ENCODE measurements around the gene ARL6. TPM values are rescaled to one million over a fixed set of nuclear protein-coding genes. Genes with fewer than 3 reads are reported as not detected.
A peak's percentile ranks its signal among the peaks of the same experiment; 100 is the strongest.

Gene ARL6, protein sequence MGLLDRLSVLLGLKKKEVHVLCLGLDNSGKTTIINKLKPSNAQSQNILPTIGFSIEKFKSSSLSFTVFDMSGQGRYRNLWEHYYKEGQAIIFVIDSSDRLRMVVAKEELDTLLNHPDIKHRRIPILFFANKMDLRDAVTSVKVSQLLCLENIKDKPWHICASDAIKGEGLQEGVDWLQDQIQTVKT
- 11.8 and 13.6 TPM in 2 replicates for total RNA-seq (2014; rRNA removed; shearing (Covaris generic))
- 11.0 and 12.3 TPM in 2 replicates for polyA plus RNA-seq (2014; cell fraction: nucleus; rRNA removed)

- peak; percentile 62 for DNase-seq (ENCODE audit: extremely low read depth, low read depth)
Observed at GRCh38 chr3:97764407-97765238, at the start of gene ARL6. Gene ARL6, plus strand, starts transcription at chr3:97764758. Its CDS starts 3,350 bp downstream, at chr3:97768108.

DNA sequence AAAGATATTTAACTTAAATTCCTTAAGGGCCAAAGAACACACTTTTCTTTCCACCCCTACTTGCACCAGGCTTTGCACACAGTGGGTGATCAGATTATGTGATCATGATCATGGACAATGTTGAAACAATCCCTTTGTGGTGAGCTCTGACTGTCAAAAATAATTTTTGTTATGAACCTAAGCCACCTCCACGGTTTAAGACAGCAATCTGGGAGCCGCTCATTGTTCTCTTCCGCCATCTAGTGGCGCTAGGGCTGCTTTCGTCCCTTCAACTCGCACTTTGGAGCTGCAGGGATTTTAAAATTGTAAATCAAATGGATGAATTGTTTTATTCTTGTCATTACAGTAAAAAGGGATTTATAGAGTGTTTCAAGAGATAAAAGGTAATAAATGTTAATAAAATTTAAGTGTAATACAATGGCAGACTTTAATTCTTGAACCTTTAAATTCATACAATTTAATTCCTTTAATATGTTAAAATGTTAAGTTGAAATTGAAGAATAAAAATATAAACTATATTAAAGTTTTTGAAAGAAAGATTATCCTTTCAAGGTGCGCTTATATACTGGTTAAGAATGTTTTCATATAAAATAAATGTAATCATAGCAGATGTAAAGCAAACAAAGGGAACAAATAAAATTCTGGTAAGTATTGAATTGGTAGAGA, 45.3 kb upstream of the ARL6 start:
- peak; percentile 56 for DNase-seq (ENCODE audit: extremely low read depth, low read depth)

DNA sequence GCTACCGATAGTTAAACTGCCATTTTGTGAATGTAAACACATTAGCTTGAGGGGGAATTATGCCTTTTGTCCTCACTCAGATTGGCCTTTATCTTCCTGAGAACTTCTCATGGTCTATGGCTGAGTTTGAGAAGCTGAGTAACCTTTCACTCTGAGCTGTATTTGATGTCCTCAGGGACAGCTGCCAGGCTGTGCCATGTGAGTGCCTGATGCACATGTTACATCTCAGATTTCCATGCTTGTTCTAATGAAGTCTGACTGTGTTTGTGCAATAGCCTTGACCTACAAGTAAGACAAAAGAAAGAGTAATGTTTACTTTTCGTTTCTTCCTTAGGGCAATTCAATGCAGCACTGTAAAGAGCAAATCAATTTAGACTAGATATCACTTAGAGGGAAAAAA, 44.1 kb upstream of the ARL6 start:
- no peak for DNase-seq (ENCODE audit: extremely low read depth, low read depth)

DNA sequence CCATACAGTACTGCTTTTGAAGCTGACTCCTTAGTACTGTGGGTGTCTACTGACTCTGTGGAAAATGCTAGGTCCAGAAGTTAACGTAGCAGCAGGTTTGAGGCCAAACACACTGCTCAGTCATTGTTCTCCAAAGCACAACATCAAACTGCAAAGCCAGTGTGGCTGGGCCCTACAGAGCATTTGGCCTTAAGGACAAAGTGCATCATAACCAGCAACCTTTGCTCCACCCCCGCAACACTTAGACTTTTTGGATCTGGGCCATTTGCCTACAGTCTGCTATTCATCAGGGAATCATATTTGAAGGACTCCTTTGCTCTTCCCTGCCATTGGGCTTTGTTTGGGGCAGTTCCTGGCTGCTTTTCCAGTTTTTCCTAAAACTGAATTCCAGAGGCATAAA, 43.1 kb upstream of the ARL6 start:
- no peak for DNase-seq (ENCODE audit: extremely low read depth, low read depth)

- no peak for DNase-seq (ENCODE audit: extremely low read depth, low read depth)
Observed at GRCh38 chr3:97736928-97737327, 27.6 kb upstream of the ARL6 start.

- DNase-seq (ENCODE audit: extremely low read depth, low read depth): no peak
Observed at GRCh38 chr3:97738761-97739160, 25.8 kb upstream of the ARL6 start.

DNA sequence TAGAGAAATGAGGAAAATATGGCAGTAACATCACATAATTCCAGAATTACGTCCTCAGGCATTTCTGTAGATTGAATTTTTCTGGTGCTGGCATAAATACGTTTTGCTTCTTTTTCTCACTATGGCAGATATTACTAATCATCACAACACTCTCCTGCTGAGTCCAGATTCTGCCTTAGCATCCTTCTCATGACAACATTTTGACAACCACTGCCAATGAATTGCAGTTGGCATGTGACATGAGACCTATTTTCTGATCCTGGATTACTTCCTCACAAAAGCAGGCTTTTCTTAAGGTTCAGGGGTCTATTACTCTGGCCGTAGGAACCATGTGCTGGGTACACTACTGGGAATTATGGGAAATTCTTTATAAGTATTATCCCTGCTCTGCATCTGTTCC, 22.5 kb upstream of the ARL6 start:
- no peak for DNase-seq (ENCODE audit: extremely low read depth, low read depth)

GRCh38 chr3:97744289-97744688, 20.3 kb upstream of the ARL6 start:
- DNase-seq (ENCODE audit: extremely low read depth, low read depth): no peak

DNA sequence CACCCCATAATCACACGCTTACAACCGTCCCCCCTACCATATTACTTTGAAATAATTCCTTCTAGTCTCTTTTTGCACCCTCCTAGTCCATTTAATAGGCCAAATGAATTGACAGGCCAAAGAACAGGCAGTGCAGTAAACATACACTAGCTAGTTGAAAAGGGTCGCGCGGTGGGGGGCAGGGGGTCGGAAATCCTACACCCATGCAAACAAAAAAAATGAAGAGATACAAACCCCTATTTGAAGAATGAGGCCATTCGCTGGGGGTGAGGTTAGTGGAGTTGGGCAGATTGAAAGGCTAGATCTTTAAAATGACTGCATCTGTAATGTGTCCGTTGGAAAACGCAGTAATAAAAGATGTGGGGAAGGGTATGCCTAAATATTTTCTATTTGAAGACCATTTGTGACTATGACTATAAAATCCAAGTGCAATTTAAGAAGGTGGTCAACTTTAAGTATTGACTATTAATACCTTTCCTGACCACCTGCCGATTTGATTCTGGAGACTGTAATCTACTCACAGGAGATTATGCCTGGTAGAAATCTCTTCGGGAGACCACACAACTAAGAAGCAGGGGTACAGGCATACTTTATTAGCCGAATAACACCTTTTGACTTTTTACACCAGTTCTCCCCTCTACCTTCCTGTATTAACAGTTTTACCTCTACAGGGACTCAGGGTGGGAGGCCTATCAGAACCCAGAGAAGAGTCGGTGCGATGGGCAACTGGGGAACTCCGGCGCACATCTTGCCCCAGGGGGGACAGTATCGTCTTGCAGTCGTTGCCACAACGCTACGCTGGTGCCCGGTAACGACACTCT, 762 bp upstream of the ARL6 start:
- DNase-seq (ENCODE audit: extremely low read depth, low read depth): no peak

GRCh38 chr3:97765336-97765735, 778 bp downstream of the ARL6 start:
- DNase-seq (ENCODE audit: extremely low read depth, low read depth): no peak

- DNase-seq (ENCODE audit: extremely low read depth, low read depth): no peak
Observed at GRCh38 chr3:97772926-97773325, 8.4 kb downstream of the ARL6 start.

GRCh38 chr3:97778152-97778551, 13.6 kb downstream of the ARL6 start:
- no peak for DNase-seq (ENCODE audit: extremely low read depth, low read depth)

DNA sequence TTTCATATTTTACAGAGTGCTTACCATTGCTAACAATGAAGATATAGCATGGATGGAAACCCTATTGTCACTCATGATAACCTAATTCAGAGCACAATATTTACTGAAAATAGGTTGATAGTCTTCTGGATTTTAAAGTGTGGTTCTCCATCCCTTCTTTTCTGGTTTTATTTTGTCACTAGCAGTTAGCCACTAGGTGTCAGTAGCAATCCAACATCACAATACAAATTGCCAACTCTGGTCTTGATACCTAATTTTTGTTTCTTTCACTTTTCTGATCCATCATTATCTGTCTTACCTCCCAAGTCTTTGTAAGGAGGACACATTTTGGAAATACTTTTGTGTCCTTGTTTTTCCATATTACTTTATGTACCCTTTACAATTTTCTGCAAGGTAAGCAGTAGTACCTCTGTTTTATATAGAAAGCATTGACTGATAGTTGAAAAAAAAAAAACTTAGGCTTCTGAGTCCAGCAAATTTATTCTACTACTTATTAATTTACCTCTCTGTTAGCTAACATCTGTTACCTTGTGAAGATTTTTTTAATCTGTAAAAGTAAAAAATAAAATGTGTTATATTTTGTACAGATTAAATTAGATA, 29.0 kb downstream of the ARL6 start:
- DNase-seq (ENCODE audit: extremely low read depth, low read depth): peak; percentile 42

DNA sequence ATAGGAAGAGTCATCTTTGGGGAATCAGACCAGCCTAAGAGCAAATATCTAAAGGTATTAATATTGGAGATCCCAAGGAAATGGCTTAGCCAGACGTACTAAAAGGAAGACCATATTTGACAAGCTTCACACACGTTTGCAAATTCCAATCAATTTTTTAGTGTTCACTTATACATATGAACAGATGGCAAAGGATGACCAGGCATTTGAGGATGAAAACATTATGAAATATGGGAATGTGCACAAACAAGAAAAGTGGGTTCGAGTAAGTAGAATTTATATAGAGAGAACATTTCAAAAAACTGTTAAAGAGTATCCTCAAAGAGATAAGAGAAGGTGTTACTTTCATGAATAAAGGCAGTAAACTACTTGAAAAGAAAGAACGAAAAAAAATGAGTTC, 31.4 kb downstream of the ARL6 start:
- DNase-seq (ENCODE audit: extremely low read depth, low read depth): no peak

- no peak for DNase-seq (ENCODE audit: extremely low read depth, low read depth)
Observed at GRCh38 chr3:97804471-97804870, 39.9 kb downstream of the ARL6 start.

- DNase-seq (ENCODE audit: extremely low read depth, low read depth): no peak
Observed at GRCh38 chr3:97810779-97811390, 46.3 kb downstream of the ARL6 start.

- DNase-seq (ENCODE audit: extremely low read depth, low read depth): no peak
Observed at GRCh38 chr3:97815149-97815917, 50.8 kb downstream of the ARL6 start.

- no peak for DNase-seq (ENCODE audit: extremely low read depth, low read depth)
Observed at GRCh38 chr3:97816811-97817210, 52.3 kb downstream of the ARL6 start.

DNA sequence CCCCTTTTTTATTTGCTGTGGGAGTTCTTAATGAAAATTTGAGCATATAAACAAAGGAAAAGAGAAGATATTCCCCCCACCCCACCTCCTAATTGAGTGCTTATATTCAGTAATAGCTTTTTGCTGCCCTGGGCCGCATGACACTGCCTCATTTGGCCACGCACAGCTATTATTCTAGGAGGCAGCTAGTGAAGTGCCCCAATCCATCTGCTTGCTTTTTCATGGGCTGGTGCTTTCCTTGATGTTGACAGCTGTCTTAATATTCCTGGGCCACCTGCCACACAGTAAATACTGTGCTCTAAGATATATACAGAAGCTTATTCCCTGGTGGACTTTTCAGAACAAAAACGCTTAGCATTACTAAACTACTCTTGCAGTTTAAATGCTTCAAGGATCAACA, 53.4 kb downstream of the ARL6 start:
- no peak for DNase-seq (ENCODE audit: extremely low read depth, low read depth)
